KOPT-K1 (cell line): ENCODE measurements around the gene PSMD9.
"Not testable (repeated sequence)": the region's sequence is repeated elsewhere in the genome, so short reads cannot be mapped to it uniquely, and the experiment has no call there.

Experiments
- H3K27ac ChIP-seq: fragments of 200-600 bp; sonication (generic); 2 replicates; pipeline ENCODE4 v1.5.1; 2016; ENCODE audit warnings: antibody characterized with exemption, mild to moderate bottlenecking, low read depth, low read length; ENCODE audit not compliant: poor library complexity, severe bottlenecking
- H3K36me3 ChIP-seq: fragments of 200-600 bp; sonication (generic); 2 replicates; pipeline ENCODE4 v1.5.1; 2017; ENCODE audit warnings: antibody characterized with exemption, mild to moderate bottlenecking, low read length, moderate library complexity; ENCODE audit not compliant: insufficient read depth
- H3K9me3 ChIP-seq: fragments of 200-600 bp; sonication (generic); 2 replicates; pipeline ENCODE4 v1.5.1; 2017; ENCODE audit warnings: antibody characterized with exemption, low read length, mild to moderate bottlenecking; ENCODE audit not compliant: insufficient read depth, poor library complexity, severe bottlenecking

Gene PSMD9, protein sequence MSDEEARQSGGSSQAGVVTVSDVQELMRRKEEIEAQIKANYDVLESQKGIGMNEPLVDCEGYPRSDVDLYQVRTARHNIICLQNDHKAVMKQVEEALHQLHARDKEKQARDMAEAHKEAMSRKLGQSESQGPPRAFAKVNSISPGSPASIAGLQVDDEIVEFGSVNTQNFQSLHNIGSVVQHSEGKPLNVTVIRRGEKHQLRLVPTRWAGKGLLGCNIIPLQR

GRCh38 chr12:121888478-121889273 lies at the start of gene PSMD9:
TSS of gene PSMD9 (plus strand) at chr12:121888790. CDS start at chr12:121888857, 67 bp downstream.
- H3K36me3 ChIP-seq, result peaks cover 16% of the 10 kb centered on the region; the same call in 1 of the 2 replicates
- H3K9me3 ChIP-seq, result no peaks in the 10 kb centered on the region
- H3K27ac ChIP-seq, result peak within 1 kb of the TSS; percentile 84

DNA sequence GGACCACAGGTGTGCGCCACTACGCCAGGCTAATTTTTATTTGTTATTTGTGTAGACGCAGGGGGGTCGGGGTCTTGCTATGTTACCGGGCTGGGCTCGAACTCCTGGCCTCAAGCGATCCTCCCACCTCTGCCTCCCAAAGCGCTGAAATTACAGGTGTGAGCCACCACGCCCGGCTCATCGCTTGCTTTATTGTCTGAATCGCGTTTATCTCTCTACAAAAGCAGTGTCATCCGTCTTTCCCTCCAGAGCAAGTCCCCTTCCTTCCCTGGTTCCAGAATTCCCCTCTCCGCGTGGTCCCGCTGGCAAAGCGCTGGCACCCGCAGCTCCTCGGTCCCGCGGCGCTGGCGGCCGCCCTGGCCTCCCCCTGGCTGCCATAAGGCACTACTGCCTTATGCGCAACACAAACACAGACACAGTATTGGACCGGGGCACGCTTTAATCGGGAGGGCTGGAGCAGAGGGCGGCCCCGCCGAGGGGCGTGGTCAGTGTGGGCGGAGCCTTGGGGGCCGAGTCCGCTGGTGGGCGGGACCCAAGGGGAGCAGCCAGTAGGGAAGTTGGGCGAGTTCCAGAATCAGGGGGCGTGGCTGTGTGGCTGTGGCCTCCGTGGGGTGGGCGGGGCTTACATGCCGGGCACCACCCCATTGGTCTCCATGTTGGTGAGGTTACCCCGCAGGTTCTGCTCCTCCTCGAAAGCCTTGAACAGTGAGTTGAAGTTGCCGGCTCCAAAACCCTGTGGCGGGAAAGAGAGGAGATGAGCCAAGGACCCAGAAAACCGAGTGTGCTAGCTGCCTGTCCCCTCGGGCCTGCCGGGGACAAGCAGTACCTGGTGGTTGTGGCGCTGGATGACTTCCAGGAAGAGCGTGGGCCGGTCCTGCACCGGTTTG lies 49.2 kb upstream of the PSMD9 start:
- H3K36me3 ChIP-seq, result no peaks in the 10 kb centered on the region
- H3K27ac ChIP-seq, result peak overlapping the region; percentile 57
- no peaks in the 10 kb centered on the region for H3K9me3 ChIP-seq

DNA sequence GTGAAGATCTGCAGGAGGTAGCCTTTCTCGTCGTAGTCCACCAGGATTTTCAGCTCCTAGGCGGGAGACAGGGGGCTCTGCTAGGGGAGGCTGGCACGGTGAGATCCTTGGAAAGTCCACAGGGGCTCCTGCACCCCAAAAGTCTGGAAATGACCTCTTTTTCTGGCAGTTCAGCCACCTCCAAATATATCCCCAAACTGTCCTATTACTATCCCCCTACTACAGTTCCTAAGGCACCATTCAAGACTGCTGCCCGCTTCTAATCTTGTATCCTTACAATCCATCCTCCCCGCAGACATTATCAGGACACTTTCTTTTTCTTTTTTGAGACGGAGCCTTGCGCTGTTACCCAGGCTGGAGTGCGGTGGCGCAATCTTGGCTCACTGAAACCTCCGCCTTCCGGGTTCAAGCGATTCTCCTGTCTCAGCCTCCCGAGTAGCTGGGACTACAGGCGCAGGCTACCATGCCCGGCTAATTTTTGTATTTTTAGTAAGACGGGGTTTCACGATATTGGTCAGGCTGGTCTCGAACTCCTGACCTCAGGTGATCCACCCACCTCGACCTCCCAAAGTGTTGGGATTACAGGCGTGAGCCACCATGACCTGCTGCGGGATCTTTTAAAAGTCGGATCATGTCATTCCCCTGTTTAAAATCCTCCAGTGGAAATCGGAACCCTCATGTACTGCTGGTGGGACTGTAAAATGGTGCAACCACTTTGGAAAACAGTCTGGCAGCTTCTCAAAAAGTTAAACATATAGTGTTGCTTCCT lies 48.4 kb upstream of the PSMD9 start:
- no peaks in the 10 kb centered on the region for H3K36me3 ChIP-seq
- H3K27ac ChIP-seq, result peak overlapping the region; percentile 57
- H3K9me3 ChIP-seq, result no peaks in the 10 kb centered on the region

DNA sequence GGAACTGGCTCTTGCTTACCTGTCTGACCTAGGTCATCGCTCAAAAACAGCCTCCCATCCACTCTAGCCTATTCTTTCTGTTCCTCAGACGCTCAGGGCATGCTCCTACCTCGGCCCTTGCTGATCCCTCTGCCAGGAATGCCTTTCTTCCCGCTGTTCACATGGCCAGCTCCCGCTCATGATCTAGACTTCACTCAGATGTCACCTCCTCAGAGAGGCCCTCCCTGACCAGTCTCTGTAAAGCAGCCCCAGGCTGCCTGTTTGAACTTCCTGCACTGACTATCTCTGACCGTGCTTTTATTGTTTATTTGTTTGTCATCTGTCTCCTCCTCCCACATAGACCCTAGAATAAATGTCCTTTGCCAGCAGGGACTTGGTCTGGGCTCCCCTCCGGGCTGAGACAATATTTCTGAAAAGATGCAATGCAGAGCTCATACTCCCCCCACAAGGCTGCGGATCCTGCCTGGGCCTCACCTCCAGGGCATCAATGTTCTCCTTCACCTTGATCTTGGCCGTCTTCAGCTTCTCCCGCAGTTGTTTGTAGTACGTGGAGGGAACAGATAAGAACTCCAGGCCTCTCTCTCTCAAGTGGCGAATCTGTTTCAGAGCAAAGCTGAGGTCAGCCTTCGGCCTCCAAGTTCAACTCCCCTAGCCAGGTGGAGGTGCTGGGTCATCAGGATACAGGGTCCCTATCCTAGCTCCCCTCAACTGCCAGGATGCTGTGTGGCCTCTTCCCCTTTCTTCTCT lies 45.2 kb upstream of the PSMD9 start:
- Histone ChIP-seq H3K27ac (no peak overlapping the region), H3K9me3 (no peaks in the 10 kb centered on the region), H3K36me3 (no peaks in the 10 kb centered on the region)

DNA sequence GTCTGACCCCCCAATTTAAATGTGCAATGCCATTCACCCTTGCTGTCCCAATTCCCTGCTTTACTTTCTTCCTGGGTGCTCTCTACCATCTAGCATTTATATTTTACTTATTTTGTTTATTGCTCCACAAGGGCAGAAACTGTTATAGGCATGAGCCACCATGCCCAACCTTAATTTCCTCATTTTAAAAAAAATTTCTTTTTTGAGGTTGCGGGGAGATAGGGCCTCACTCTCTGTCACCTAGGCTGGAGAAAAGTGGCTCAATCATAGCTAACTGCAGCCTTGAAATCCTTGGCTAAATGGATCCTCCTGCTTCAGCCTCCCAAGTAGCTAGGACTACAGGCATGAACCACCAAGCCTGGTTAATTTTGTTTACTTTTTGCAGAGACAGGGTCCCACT lies 42.9 kb upstream of the PSMD9 start:
- Histone ChIP-seq H3K27ac (no peak overlapping the region), H3K36me3 (no peaks in the 10 kb centered on the region), H3K9me3 (no peaks in the 10 kb centered on the region)

- no peaks in the 10 kb centered on the region for H3K36me3 ChIP-seq
- H3K27ac ChIP-seq, result no peak overlapping the region
- no peaks in the 10 kb centered on the region for H3K9me3 ChIP-seq
These were observed 39.4 kb upstream of the PSMD9 start for GRCh38 chr12:121849211-121849610.

DNA sequence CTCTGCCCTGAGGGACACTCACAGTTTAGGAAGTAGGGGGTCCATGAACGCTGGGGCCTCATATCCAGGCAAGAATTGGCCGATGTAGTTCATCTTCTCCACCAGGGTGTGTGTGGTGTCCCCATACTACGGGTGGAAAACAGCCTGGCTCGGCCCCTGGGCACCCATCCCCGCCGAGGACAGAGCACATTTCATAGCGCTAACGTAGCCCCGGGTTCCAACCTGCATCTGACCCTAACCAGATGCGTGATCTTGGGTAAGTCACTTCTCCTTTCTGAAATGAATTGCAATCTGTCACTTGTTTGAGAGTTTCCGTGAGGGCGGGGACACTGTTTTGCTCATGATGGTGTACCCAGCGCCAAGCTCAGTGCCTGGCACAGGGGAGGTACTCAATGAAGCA lies 38.9 kb upstream of the PSMD9 start:
- Histone ChIP-seq H3K9me3 (no peaks in the 10 kb centered on the region), H3K27ac (no peak overlapping the region), H3K36me3 (no peaks in the 10 kb centered on the region)

DNA sequence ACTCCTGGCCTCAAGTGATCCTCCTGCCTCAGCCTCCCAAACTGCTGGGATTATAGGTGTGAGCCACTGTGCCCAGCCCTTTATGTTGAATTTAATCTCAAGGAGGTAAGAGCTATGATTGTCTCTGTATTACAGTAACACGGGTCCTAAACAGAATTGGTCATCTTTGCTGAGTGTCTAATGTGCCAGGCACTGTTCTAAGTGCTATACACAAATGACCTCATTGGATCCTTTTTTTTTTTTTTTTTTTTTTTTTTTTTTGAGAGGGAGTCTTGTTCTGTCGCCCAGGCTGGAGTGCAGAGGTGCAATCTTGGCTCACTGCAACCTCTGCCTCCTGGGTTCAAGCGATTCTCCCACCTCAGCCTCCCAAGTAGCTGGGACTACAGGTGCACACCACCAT lies 36.2 kb upstream of the PSMD9 start:
- H3K27ac ChIP-seq, H3K36me3 ChIP-seq, H3K9me3 ChIP-seq: not testable (repeated sequence)

DNA sequence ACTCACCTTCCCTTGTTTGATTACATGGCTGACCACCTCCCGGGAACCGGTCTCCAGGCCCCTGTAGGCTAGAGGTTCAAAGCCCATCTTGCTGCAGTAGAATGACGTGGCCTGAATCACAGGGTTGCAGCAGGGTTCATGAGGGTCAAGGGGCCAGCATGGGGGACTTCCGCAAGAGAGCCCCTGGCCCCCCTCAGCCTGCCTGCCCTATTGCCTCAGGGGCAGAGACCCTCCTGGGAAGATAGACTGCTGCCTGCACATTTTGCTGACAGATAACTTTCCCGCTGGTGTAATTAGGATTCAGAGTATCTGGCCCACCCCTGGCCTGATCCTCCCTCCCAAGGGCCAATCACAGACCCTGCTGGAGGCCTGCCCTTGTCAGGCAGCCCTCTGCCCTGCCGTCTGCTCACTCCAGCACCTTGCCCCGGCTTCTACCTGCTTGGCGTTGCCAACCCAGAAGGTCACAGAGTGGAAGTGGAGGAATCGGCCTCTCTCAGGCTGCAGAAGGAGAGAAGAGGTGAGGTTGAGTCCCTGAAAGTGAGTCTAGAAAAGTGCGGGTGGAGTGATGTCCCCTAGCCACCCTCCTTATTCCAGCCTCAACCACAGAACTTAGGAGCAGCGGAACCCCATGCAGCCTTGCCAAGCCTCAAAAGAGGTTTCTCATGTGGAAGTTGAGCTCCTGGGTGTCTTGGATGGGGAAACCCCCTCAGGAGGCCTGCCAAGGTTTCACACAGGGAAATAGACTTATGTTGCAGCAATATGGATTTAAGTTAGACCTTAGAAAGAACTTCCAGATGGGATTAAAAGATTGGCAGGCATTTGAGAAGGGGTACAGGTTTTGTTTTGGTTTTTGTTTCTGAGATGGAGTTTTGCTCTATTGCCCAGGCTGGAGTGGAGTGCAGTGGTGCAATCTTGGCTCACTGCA lies 31.0 kb upstream of the PSMD9 start:
- Histone ChIP-seq H3K27ac (no peak overlapping the region), H3K36me3 (no peaks in the 10 kb centered on the region), H3K9me3 (no peaks in the 10 kb centered on the region)

GRCh38 chr12:121858318-121858661 lies 30.3 kb upstream of the PSMD9 start:
- Histone ChIP-seq H3K9me3 (no peaks in the 10 kb centered on the region), H3K36me3 (no peaks in the 10 kb centered on the region), H3K27ac (no peak overlapping the region)

DNA sequence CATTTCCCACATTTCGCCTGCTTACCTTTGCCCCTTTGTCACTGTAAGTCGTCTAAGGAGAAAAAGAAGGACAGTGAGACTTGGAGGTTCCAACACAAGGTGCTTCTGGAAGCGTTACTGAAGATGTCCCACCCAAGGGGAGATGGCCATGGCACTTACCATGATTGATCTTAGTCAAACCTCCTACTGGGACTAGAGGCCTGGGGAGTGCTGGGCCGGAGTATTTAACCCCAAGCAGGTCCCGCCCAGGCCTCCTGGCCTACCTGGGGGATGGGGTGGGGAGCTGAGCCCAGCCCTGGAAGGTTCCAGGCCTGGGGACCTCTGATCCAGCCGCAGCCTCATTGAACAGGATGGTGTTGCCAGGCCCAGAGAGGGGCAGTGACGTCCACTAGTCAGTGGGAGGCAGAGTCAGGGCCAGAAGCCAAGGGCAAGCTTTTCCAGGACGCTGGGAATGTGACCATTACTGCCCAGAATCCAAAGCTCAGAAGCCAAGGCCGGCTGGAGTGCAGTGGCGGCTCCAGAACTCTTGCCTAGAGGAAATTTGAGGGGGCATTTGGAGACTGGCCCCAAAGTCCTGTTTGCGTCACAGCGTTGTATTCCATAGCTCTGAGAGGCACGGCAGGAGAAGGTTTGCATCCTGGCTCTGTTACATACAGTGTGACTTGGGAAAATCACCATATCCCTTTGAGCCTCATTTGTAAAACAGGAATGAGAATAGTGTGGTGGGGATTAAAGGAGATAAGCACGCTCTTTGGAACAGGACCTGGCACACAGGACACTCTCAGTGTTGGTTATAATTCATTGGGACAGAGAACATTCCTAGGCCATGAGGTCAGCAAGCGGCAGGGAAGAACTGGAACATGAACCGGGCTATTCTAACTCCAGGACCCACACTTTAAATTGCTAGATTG lies 29.7 kb upstream of the PSMD9 start, which contains the start of gene HPD:
TSS of gene HPD (minus strand) at position 198 of the 911 bp plus-strand sequence. CDS start at position 162, 36 bp downstream.
- Histone ChIP-seq H3K36me3 (no peaks in the 10 kb centered on the region), H3K9me3 (no peaks in the 10 kb centered on the region), H3K27ac (no peak within 1 kb of the TSS)

DNA sequence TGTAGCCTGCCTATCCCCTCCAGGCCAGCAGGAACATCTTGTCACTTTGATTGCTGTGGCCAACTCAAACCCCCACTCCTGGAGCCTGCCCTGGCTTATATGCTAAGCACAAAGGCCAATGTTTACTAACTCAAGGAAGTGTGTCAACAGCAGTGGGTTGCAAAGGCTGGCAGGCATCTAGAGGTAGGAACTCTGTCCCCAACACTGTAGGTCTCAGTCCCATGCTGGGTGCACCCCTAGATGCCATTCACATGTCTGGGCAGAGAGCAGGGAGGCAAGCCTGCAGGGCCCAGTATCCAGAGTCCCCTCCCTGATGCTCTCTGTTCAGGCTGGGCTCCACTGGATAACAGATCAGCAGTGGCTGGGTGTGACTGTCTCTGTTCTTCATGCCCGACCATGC lies 28.3 kb upstream of the PSMD9 start:
- H3K36me3 ChIP-seq, result no peaks in the 10 kb centered on the region
- H3K9me3 ChIP-seq, result no peaks in the 10 kb centered on the region
- no peak overlapping the region for H3K27ac ChIP-seq
